ENCODE measurements around the gene GNS. TPM values are rescaled to one million over a fixed set of nuclear protein-coding genes. Genes with fewer than 3 reads are reported as not detected.
A peak's percentile ranks its signal among the peaks of the same experiment; 100 is the strongest.

GNS gene
- total RNA-seq, 1 experiment from 2014 or later, result 54.7 TPM

DNA sequence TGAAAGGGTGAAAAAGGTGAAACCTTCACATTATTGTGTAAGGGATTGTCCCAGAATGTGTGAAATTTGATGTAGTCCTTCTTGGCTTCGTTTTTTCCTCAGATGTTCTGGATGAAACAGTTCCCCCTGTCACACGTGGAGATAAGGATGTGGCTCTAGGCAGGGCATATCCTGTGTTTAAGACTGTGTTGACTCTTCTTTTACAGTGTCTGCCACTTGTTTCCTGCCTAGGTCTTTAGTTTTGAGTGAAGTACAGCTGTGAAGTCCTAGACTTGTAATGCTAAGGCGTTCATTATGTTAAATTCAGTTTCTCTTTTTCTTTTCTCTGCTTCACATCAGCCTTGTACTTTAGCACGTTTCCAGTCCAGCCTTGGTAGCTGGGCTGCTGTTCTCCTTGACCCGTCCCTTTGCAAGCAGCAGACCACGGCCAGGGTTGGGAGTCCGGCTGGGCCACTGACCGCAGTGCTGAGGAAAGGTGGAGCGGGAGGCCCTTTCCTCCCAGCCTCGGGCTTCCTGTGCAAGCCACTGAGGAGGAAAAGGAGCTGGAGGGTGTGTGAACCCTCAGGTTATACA is 89.8 kb downstream of the GNS start:
- Mint-ChIP-seq H3K27ac (ENCODE audit: low read depth, unreplicated experiment) (peak overlapping the region; percentile 67), H3K9me3 (ENCODE audit: unreplicated experiment) (no peaks in the 10 kb centered on the region), H3K36me3 (ENCODE audit: insufficient read depth, unreplicated experiment) (no peaks in the 10 kb centered on the region), H3K27me3 (ENCODE audit: insufficient read depth, unreplicated experiment) (no peaks in the 10 kb centered on the region), H3K4me3 (ENCODE audit: unreplicated experiment) (peak overlapping the region; percentile 42), H3K4me1 (ENCODE audit: insufficient read depth, unreplicated experiment) (peaks cover 61% of the 10 kb centered on the region)
- ChIA-PET CTCF (interaction anchor here (0.6 to 2.4 kb wide), 12 partner anchors 9 to 815 kb away, joined by 3 to 10 read pairs (median 3); no protein-coding TSS in a partner anchor), POLR2A (interaction anchor here (0.6 to 5.4 kb wide), 7 partner anchors 9 to 73 kb away, joined by 3 to 56 read pairs (median 9); partner anchors contain the start of gene RASSF3)
- TF ChIP-seq, protein P1, sequence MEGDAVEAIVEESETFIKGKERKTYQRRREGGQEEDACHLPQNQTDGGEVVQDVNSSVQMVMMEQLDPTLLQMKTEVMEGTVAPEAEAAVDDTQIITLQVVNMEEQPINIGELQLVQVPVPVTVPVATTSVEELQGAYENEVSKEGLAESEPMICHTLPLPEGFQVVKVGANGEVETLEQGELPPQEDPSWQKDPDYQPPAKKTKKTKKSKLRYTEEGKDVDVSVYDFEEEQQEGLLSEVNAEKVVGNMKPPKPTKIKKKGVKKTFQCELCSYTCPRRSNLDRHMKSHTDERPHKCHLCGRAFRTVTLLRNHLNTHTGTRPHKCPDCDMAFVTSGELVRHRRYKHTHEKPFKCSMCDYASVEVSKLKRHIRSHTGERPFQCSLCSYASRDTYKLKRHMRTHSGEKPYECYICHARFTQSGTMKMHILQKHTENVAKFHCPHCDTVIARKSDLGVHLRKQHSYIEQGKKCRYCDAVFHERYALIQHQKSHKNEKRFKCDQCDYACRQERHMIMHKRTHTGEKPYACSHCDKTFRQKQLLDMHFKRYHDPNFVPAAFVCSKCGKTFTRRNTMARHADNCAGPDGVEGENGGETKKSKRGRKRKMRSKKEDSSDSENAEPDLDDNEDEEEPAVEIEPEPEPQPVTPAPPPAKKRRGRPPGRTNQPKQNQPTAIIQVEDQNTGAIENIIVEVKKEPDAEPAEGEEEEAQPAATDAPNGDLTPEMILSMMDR (IDR thresholded peaks at IDR 0.05; ENCODE audit: unreplicated experiment), result no peak
- no TSS peak for BruUV-seq (replicated peaks)
- intact Hi-C loops (cut with micrococcal nuclease), result no loop called here
- no peak for DNase-seq (ENCODE audit: unreplicated experiment)

DNA sequence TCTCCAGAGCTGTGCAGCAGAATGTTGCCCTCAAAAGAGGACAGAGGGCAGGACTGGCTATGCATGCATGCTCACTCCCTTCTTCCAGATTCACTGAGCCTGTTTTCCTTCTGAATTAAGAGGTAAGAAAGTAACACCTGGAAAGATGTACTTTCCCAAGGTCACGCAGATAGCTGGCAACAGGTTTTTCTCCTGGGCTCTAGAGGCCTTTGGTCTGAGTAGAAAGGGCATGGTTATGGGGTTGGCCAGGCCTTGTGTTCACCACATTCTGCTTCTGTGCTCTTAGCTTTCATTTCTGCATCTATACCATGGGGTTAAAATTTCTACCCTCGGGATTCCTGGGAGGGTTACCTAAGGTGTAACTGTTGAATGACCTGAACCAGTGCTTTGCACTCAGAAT is 91.4 kb downstream of the GNS start:
- intact Hi-C loops (cut with micrococcal nuclease), result no loop called here
- ChIA-PET CTCF (interaction anchor here (0.6 to 2.4 kb wide), 8 partner anchors 10 to 106 kb away, joined by 3 to 6 read pairs (median 4); no protein-coding TSS in a partner anchor), POLR2A (interaction anchor here (0.6 to 3.3 kb wide), 6 partner anchors 10 to 59 kb away, joined by 3 to 14 read pairs (median 4); no protein-coding TSS in a partner anchor)
- Mint-ChIP-seq H3K4me3 (ENCODE audit: unreplicated experiment) (no peak overlapping the region), H3K27me3 (ENCODE audit: insufficient read depth, unreplicated experiment) (no peaks in the 10 kb centered on the region), H3K36me3 (ENCODE audit: insufficient read depth, unreplicated experiment) (no peaks in the 10 kb centered on the region), H3K27ac (ENCODE audit: low read depth, unreplicated experiment) (no peak overlapping the region), H3K4me1 (ENCODE audit: insufficient read depth, unreplicated experiment) (peaks cover 55% of the 10 kb centered on the region), H3K9me3 (ENCODE audit: unreplicated experiment) (no peaks in the 10 kb centered on the region)
- BruUV-seq (replicated peaks), result no TSS peak
- DNase-seq (ENCODE audit: unreplicated experiment), result no peak
- TF ChIP-seq, protein P1 (IDR thresholded peaks at IDR 0.05; ENCODE audit: unreplicated experiment), result no peak

DNA sequence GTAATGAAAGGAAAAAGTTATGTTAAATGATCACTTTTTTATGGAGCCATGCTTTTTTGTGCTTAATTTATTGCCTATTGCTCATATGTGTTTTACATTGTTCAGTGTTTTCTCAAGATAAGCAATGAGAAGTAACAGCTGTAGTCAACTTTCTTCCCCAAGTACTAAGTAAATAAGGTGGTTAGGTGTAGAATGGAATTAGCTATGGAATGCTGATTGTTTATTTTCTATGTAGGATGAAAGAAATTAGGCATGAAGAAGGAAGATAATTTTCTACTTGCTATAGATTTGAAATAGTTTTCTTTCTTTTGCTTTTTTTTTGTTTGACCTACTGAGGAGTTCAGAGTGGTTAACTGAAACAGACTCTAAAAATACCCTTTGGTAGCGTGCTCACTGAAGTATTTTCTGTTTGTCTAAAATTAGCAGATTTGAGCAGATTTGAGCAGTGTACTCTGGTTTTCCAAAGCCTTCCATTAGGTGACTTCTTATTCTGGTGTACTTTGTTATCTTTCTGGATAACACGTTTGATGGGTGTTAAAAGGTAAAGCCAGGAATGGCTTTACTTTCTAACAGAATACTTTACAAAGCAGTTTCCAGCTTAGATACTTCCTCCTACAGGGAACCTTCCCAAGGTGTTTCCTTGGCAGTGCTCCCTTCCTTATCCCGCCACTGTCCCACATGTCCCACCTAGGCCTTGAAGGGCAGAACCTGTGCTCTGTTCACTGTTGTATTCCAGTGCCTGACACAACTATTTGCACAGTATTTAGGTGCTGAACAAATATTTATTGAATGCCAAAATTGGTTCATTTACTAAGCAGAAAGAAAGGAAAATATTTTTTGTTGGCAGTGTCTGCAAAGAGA is 92.9 kb downstream of the GNS start:
- H3K9me3 Mint-ChIP-seq (ENCODE audit: unreplicated experiment), result no peaks in the 10 kb centered on the region
- peak overlapping the region; percentile 14 for H3K27ac Mint-ChIP-seq (ENCODE audit: low read depth, unreplicated experiment)
- intact Hi-C loops (cut with micrococcal nuclease), result no loop called here
- peaks cover 49% of the 10 kb centered on the region for H3K4me1 Mint-ChIP-seq (ENCODE audit: insufficient read depth, unreplicated experiment)
- BruUV-seq (replicated peaks), result no TSS peak
- no peak overlapping the region for H3K4me3 Mint-ChIP-seq (ENCODE audit: unreplicated experiment)
- no peaks in the 10 kb centered on the region for H3K36me3 Mint-ChIP-seq (ENCODE audit: insufficient read depth, unreplicated experiment)
- TF ChIP-seq, protein P1 (IDR thresholded peaks at IDR 0.05; ENCODE audit: unreplicated experiment), result no peak
- POLR2A ChIA-PET, result interaction anchor here (1.1 to 3.3 kb wide), 4 partner anchors 10 to 57 kb away, joined by 3 to 14 read pairs (median 7); partner anchors contain the start of gene RASSF3
- DNase-seq (ENCODE audit: unreplicated experiment), result no peak
- CTCF ChIA-PET, result interaction anchor here (0.7 to 1.2 kb wide), 2 partner anchors 39 to 58 kb away, joined by 3 read pairs; no protein-coding TSS in a partner anchor
- H3K27me3 Mint-ChIP-seq (ENCODE audit: insufficient read depth, unreplicated experiment), result no peaks in the 10 kb centered on the region

DNA sequence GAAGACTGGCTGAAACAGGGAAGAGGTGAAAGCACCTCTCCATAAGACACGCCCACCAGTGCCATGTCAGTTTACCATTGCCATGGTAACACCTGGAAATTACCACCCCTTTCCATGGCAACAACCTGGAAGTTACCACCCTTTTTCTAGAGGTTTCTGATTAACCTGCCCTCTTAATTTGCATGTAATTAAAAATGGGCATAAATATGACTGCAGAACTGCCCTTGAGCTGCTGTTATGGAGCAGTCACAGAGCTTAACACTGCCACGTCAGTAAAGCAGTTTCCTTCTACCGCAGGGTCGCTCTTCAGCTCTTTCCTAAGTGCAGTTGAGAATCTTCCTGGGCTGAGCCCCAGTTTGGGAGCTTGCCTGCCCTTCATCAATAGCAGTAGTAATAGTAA is 93.7 kb downstream of the GNS start:
- ChIA-PET POLR2A (interaction anchor here (1.1 to 3.3 kb wide), 4 partner anchors 9 to 56 kb away, joined by 3 to 14 read pairs (median 7); partner anchors contain the start of gene RASSF3), CTCF (interaction anchor here (0.7 kb wide), 1 partner anchor 132 kb away, joined by 4 read pairs; no protein-coding TSS in a partner anchor)
- no peaks in the 10 kb centered on the region for H3K27me3 Mint-ChIP-seq (ENCODE audit: insufficient read depth, unreplicated experiment)
- TF ChIP-seq, protein P1 (IDR thresholded peaks at IDR 0.05; ENCODE audit: unreplicated experiment), result no peak
- intact Hi-C loops (cut with micrococcal nuclease), result loop anchor here (2.0 kb wide), 1 partner anchor 39 kb away; no protein-coding TSS in a partner anchor
- no peak for DNase-seq (ENCODE audit: unreplicated experiment)
- H3K9me3 Mint-ChIP-seq (ENCODE audit: unreplicated experiment), result no peaks in the 10 kb centered on the region
- peaks cover 41% of the 10 kb centered on the region for H3K4me1 Mint-ChIP-seq (ENCODE audit: insufficient read depth, unreplicated experiment)
- H3K27ac Mint-ChIP-seq (ENCODE audit: low read depth, unreplicated experiment), result no peak overlapping the region
- H3K36me3 Mint-ChIP-seq (ENCODE audit: insufficient read depth, unreplicated experiment), result no peaks in the 10 kb centered on the region
- no peak overlapping the region for H3K4me3 Mint-ChIP-seq (ENCODE audit: unreplicated experiment)
- BruUV-seq (replicated peaks), result no TSS peak

Measured in MCF 10A (cell line).